ENCODE data around the gene C16orf87.
"Not testable (repeated sequence)": the region's sequence is repeated elsewhere in the genome, so short reads cannot be mapped to it uniquely, and the experiment has no call there.

C16orf87 gene

DNA sequence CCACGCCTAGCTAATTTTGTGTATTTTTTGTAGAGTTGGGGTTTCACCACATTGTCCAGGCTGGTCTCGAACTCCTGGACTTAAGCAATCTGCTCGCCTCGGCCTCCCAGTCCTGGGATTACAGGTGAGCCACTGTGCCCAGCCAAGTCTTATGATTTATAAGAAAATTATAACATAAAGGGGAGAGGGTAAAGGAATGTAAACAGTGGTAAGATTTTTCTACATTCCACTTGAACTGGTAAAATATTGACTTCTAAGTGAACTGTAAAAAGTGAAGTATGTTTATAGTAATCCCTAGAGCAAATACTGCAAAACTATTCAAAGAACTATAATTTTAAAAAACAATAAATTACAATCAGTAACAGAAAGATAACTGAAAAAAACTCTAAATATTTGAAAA is 33.5 kb downstream of the C16orf87 start:
- no peak for DNase-seq (ENCODE audit: low spot score)

DNA sequence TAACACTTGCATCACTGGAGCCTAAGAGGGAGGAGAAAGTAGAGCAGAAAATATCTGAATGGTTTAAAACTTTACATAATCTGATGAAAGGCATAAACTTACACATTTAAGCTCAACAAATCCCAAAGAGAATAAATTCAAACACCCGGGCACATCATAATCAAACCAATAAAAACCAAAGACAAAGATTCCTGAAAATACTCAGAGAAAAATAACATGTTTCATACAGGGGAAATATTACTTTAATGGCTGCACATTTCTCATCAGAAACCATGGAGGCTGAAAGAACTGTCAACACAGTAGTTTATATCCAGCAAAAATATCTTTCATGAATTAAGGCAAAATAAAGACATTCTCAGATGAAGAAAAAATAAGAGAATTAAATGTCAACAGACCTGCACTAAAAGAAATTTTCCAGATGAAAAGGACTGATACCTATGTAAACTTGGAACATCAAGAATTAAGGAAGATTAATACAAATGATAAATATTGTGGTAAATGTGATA is 34.2 kb downstream of the C16orf87 start:
- no peak for DNase-seq (ENCODE audit: low spot score)

DNA sequence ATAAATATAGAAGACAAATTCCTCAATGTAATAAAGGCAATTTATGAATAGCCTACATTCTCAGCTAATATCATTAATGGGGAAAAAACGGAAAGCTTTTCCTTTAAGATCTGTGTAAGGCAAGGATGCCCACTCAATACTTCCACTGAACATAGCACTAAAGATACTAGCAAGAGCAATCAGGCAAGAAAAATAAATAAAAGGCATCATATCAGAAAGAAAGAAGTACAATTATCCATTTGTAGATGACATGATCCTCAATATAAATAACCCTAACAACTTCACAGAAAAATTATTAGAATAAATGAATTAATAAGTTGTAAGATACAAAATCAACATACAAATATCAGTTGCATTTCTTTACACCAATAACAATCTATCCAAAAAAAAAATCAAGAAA is 37.1 kb downstream of the C16orf87 start:
- DNase-seq (ENCODE audit: low spot score) = no peak

DNA sequence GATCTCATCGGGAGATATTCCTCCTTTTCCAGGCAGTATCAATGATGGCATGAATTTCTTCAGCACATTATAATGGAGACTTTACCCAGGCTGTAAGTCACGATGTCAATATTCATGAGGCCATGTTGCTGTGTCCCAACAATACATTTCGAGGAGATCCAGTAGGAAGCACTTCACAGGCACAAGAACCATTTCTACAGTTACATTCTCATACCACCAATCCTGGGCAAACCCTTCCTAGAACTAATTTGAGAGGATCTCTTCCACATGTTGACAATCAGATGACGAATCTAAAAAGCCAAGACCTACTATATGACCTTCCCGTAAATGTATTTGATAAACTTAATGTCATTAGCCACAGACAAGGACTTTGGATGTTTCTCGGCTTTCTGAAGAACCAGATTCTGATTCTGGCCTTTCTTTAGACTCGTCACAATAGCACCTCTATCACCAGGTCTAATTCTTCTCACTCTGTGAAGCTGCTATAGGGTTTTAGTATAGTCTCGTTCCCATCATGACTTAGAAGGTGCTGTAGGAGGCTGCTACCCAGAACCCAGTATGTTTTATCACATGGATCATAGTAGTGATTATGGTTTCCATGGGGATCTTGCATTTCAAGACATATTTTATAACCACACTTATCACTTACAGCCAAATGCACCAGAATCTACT is 40.2 kb downstream of the C16orf87 start:
- no peak for DNase-seq (ENCODE audit: low spot score)

- peak; percentile 60 for DNase-seq (ENCODE audit: low spot score)
These were observed 41.2 kb downstream of the C16orf87 start for GRCh38 chr16:46789499-46790414.

DNA sequence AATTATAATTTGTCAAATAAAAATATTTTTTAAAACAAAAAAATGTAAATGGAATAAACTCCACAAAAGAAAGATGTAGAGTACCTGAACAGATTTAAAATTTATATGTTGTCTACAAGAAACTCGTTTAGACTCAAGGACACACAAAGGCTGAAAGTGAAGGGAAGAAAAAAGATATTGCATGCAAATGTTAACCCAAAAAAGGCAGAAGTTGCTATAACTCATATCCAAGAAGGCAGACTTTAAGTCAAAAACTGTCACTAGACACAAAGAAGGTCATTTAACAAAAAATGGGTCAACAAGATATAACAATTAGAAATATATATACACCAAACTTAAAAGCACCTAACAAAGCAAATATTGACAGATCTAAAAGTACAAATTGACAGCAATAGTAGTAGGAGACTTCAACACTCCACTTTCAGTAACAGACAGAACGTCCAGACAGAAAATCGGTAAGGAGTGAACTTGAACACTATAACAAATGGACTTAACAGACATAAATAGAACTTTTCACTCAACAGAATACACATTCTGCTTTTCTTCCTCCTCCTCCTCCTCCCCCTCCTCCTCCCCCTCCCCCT is 42.0 kb downstream of the C16orf87 start:
- peak; percentile 6 for DNase-seq (ENCODE audit: low spot score)

DNA sequence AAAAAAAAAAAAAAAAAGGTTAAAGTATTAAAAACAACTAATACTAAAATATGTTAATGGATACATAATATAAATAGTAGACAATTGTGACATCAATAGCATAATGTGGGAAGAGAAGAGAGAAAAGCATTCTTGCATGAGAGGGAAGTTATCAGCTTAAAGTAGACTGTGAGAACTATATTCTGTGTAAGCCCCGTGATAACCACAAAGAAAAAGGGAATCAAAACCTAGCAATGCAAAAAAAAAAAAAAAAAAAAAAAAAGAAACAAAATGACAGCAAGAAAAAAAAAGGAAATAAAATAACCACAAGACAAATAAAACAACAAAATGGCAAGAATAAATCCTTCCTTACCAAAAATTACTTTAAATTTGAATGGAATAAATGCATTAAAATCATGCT is 43.1 kb downstream of the C16orf87 start:
- DNase-seq (ENCODE audit: low spot score) = no peak

DNA sequence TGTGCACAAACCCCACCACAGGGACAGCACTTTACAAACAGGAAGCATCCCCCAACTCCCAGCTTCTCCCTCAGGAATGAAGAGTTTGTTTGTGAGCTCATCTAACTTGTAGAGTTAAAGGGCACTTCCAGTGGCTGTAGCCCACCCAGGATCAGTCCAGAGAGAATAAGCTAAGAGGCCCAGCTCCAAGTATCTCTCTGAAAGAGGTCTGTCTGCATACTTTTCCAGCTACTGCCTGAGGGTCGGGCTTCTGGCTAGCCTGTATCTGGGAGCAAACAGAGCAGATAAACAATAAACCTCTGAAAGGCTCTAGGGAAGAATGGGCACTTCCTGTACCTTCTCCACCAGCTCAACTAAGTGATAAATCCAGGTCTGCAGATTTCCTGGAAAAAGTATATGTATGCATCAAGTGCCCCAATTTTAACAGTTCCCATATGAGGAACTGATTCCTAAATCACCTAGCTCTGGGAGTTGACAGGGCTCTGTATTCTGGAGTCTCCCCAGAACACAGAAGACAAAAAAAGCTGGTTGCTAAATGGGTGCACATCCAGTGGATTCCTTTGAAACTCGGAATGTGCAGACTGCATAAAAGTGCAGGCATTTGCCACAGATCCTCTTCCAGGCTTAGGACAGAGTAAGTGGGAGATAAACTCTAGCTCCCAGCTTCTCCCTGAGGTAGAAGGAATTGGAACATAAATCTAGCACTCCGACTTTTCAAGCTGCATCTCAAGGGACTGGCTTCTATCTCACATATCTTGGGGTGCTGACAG is 45.7 kb downstream of the C16orf87 start:
- no peak for DNase-seq (ENCODE audit: low spot score)

DNA sequence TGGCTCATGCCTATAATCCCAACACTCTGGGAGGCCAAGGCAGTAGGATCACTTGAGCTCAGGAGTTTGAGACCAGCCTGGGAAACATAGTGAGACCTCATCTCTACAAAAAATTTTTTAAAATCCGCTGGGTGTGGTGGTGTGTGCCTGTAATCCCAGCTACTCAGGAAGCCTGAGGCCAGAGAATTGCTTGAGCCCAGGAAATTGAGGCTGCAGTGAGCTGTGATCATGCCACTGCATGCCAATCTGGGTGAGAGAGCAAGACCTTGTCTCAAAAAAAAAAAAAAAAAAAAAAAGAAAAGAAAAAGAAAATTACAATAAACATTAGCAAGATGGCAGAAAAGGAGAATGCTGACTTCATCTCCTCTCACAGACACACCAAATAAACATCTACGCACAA is 46.4 kb downstream of the C16orf87 start:
- DNase-seq (ENCODE audit: low spot score) = not testable (repeated sequence)

DNA sequence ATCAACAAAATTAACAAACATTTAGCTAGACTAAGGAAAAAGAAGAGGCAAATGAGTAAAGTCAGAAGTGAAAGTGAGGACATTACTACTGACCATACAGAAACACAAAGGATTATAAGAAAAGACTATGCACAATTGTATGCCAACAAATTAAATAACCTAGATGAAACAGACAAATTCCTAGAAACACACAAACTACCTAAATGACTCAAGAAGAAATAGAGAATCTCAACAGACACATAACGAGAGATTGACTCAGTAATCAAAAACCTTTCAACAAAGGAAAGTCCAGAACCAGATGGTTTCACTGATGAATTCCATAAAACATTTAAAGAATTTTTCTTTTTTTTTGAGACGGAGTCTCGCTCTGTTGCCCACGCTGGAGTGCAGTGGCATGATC is 47.2 kb downstream of the C16orf87 start:
- no peak for DNase-seq (ENCODE audit: low spot score)

DNA sequence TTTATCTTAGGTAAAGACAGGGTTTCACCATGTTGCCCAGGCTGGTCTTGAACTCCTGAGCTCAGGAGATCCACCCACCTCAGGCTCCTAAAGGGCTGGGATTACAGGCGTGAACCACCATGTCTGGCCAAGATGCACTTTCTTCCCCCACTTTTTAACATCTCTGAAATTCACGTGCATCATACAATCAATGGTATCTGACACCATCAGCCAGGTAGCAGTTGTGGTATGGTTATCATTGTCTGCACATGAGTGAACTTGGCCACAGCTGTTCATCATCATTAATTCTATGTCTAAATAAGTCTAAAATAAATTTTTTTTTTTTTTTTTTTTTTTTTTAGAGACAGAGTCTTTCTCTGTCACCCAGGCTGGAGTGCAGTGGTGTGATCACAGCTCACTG is 48.7 kb downstream of the C16orf87 start:
- DNase-seq (ENCODE audit: low spot score) = no peak

DNA sequence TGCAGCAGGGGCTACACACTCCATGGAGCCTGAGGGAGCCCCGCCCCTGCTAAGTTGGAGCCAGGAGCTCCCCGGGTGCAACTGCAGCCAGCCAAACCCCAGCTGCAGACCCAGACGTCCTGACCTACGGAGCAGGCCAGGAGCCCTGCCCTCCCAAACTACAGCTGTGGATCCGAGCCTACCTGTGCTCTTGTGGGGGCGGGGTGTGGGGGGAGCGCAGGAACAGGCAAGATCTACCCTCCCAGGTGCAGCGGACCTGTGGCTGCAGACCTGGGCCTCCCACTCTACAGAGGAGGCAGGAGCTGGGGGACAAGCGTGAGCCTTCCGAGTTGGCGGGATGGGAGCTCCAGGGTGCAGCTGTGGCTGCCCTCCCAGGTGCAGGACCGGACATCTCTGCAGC is 53.2 kb downstream of the C16orf87 start:
- DNase-seq (ENCODE audit: low spot score) = no peak

DNA sequence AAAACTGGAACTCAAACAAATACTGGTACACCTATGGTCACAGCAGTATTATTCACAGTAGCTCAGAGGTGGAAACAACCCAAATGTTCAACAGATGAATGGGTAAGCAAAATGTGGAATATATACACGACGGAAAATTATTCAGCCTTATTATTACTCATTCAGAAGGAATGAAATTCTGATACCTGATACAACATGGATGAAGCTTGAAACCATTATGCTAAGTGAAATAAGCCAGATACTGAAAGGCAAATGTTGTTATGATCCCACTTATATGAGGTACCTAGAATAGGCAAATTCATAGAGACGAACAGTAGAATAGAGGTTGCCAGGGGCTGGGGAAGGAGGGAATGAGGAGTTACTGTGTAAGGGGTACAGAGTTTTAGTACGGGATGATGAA is 55.8 kb downstream of the C16orf87 start:
- no peak for DNase-seq (ENCODE audit: low spot score)

DNA sequence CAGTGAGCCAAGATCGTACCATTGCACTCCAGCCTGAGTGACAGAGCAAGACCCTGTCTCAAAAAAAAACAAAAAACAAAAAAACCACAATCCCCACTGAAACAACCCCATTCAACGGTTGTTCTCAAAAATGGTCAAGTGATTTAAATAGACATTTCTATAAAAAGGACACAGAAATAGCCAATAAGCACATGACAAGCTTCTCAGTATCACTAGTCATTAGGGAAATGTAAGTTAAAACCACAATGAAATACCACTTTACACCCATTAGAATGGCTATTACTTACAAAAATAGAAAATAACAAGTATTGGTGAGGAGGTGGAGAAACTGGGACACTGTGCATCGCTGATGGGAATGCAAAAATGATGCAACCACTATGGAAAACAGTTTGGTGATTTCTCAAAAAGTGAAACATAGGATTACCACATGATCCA is 56.2 kb downstream of the C16orf87 start:
- no peak for DNase-seq (ENCODE audit: low spot score)

- no peak for DNase-seq (ENCODE audit: low spot score)
These were observed 58.5 kb downstream of the C16orf87 start for GRCh38 chr16:46772463-46772862.

DNA sequence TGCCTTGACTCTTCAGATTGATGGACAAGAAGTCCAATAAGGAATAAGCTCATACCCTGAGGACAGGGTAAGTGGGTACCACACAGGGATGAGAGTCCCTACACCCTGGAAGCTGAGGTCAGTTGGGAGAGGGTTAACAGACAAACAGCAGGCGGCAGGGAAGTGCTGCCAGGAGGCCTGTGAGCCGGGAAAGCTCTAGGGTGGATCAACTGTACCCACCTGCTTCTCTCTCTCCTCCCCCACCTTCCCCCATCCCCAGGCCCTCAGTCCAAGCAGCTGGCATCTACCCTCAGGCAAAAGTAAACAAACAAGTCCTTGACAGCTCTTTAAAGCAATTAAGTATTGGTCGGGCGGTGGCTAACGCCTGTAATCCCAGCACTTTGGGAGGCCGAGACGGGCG is 62.2 kb downstream of the C16orf87 start:
- no peak for DNase-seq (ENCODE audit: low spot score)

DNA sequence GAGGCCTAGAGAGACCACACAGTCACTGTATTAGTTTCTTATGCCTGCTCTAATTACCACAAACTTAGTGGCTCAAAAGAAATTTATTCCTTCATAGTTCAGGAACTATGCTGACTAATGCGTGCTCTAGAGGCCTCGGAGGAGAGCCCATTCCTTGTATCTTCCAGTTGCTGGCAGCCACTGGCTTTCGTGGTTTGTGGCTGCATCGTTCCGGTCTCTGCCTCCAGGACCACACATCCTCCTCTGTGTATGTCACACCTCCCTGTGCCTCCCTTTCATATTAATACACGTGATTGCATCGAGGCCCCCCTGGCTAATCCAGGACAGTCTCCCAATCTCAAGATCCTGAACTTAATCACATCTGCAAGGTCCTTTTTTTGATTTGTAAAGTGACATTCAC is 65.9 kb downstream of the C16orf87 start:
- DNase-seq (ENCODE audit: low spot score) = no peak

- DNase-seq (ENCODE audit: low spot score) = no peak
These were observed 67.8 kb downstream of the C16orf87 start for GRCh38 chr16:46763147-46763546.

DNA sequence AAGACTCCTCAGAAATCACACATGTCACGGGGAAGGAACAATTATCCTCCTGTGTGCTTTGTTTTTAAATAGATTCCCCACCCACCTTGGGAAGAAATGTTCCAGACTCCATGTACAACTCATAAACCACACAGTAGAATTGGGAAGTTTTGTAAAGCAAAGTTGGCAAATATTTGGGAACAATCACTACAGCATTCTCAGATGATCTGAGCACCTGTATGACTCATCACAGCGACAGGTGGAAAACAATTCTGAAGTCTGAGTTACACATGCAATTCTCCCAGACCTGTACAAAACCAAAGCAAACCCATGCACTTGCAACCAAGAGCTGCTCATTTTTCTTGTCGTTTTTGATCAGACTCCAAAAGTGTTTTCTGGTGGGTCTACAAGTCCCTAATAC is 68.4 kb downstream of the C16orf87 start:
- no peak for DNase-seq (ENCODE audit: low spot score)

DNA sequence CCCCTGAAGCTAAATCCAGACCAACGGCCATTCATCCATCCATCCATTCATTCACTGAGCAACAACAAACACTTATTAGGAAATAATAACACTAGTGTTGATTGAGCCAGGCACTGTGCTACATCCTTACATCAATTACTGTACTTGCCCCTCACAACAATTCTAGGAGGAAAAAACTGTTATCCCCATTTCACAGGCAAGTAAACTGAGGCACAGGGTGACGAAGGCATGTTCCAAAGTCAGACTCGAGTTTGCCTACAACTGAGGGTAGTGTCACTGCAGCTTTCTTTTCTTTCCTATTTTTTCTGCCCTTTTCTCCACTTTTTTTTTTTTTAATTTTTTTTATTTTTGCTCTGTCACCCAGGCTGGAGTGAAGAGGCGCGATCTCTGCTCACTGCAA is 71.7 kb downstream of the C16orf87 start:
- DNase-seq (ENCODE audit: low spot score) = no peak

GRCh38 chr16:46757339-46758050 is 73.5 kb downstream of the C16orf87 start:
- no peak for DNase-seq (ENCODE audit: low spot score)

All from hematopoietic multipotent progenitor cell treated with erythropoietin and hydrocortisone succinate and interleukin-3 and kit ligand, for 17 days (in vitro differentiated cells).